Progenitor cell of endocrine pancreas (in vitro differentiated cells): Measurements from ENCODE around the gene BLOC1S3. TPM values are rescaled to one million over a fixed set of nuclear protein-coding genes. Genes with fewer than 3 reads are reported as not detected.

ENCODE experiments used
- DNase-seq: peaks from one replicate; pipeline ENCODE4 v3.0.0; 2021; ENCODE audit warnings: low spot score; ENCODE audit not compliant: unreplicated experiment
- H3K27ac Mint-ChIP-seq: 2 replicates; pipeline ENCODE4 v1.8.0; 2021; ENCODE audit warnings: mild to moderate bottlenecking, moderate library complexity, mixed read lengths
- H3K27me3 Mint-ChIP-seq: 2 replicates; pipeline ENCODE4 v1.8.0; 2021; ENCODE audit warnings: mixed read lengths
- H3K36me3 Mint-ChIP-seq: 2 replicates; pipeline ENCODE4 v1.8.0; 2022; ENCODE audit warnings: mixed read lengths; ENCODE audit not compliant: insufficient read depth
- H3K4me1 Mint-ChIP-seq: 2 replicates; pipeline ENCODE4 v1.8.0; 2021; ENCODE audit warnings: low read depth, mixed read lengths
- H3K4me3 Mint-ChIP-seq: 2 replicates; pipeline ENCODE4 v1.8.0; 2021; ENCODE audit warnings: low read depth, mild to moderate bottlenecking, moderate library complexity, mixed read lengths
- H3K9me3 Mint-ChIP-seq: 2 replicates; pipeline ENCODE4 v1.8.0; 2021; ENCODE audit warnings: low read depth, mixed read lengths
- total RNA-seq: library from RNA; stranded (reverse); gene quantifications from 2 replicates; pipeline ENCODE4 v1.2.1, GENCODE V29; 2021
- TF ChIP-seq, protein P1 (sequence below): fragments of 200-600 bp; sonication (generic); IDR thresholded peaks from one replicate; pipeline ENCODE4 v1.5.0; 2021; ENCODE audit warnings: antibody characterized with exemption, mild to moderate bottlenecking; ENCODE audit not compliant: unreplicated experiment

BLOC1S3 gene
- total RNA-seq, 1 donor from 2014 or later = 8.7 TPM

DNA sequence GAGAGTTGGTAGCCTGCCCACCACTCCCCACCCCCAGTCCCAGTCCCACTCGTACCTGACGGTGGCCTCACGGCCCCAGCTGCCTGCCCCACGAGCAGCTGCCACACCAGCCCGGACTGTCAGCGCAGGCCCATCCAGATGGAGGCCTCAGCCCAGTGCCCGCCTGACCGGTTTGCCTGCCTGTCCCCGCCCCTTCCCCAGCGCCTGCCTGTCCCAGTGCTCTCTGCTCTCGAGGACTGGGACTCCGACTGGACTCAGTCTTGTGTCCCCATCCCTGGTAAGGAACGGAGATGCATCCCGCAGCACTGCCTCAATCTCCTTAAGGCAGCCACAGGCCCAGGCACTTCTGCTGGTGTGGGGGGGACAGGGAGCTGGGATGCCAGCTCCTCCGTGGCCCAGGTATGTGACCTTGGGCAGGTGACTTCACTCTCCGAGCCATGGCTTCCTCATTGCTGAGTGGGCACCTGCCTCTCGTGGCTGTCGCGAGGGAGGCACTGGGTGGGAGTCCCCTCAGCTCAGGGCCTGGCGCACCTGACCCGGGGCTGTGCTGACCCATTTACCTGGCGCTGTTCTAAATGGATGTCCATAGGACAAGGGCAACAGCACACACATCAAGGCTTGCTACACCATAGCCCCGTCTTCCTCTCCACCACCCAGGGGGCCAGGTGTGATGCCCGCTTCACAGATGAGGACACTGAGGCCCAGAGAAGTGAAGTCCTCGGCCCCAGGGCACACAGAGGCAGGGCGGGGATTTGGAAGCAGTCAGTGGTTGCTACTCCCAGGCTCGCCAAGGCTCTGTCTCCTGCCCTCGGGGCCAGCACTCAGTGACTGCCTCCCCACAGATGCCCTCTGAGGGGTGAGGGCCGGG lies 17.5 kb upstream of the BLOC1S3 start, which contains the start of gene NKPD1:
Gene NKPD1, minus strand, starts transcription at position 113 of the 868 bp plus-strand sequence. CDS start 832 bp downstream, outside the sequence.
- Mint-ChIP-seq H3K4me3 (no peak within 1 kb of the TSS), H3K9me3 (no peaks in the 10 kb centered on the region), H3K4me1 (peaks cover 9% of the 10 kb centered on the region), H3K27me3 (peaks cover 24% of the 10 kb centered on the region), H3K27ac (peak within 1 kb of the TSS; percentile 57), H3K36me3 (no peaks in the 10 kb centered on the region)
- DNase-seq = peak; percentile 44
- TF ChIP-seq, protein P1, sequence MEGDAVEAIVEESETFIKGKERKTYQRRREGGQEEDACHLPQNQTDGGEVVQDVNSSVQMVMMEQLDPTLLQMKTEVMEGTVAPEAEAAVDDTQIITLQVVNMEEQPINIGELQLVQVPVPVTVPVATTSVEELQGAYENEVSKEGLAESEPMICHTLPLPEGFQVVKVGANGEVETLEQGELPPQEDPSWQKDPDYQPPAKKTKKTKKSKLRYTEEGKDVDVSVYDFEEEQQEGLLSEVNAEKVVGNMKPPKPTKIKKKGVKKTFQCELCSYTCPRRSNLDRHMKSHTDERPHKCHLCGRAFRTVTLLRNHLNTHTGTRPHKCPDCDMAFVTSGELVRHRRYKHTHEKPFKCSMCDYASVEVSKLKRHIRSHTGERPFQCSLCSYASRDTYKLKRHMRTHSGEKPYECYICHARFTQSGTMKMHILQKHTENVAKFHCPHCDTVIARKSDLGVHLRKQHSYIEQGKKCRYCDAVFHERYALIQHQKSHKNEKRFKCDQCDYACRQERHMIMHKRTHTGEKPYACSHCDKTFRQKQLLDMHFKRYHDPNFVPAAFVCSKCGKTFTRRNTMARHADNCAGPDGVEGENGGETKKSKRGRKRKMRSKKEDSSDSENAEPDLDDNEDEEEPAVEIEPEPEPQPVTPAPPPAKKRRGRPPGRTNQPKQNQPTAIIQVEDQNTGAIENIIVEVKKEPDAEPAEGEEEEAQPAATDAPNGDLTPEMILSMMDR = no peak

DNA sequence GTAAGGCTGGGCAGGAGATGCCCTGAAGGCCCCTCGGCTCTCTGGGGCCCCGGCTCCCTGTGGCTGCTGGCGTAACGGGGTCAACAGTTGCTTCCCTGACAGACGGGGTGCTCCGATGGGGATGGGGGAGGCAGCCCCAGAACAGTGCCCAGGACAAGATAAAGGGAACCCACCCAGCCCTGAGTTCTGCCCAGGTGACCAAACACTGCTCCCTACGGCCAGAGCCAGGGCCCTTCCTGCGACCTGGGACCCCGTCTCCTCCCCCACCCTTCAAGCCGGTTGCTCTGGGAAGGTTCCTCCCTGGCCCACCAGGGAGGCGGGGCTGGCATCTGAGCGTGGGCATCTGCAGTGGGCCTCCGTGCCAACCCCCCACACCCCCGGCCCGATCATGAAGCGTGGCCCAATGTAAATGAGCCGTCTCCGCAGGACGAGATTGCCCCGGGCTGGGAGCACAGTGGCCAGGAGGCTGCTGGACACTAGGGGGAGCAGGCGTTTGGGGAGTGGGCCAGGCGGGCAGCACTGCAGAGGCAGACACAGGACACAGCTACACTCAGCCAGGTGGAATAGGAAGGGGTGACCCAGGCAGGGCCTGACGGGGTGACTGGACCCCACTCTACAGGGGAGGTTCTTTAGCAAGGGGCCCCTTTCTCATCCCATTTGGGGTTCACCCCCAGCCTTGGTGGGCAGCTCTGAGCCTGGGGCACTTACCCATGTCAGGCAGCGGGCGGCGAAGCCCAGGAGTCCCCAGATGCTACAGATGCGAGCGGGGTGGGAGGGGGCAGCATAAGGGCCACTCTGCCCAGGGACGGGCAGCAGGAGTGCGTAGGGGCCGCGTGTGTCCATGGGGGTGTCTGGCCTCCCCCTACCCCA lies 16.6 kb upstream of the BLOC1S3 start:
- H3K27me3 Mint-ChIP-seq = peaks cover 19% of the 10 kb centered on the region

DNA sequence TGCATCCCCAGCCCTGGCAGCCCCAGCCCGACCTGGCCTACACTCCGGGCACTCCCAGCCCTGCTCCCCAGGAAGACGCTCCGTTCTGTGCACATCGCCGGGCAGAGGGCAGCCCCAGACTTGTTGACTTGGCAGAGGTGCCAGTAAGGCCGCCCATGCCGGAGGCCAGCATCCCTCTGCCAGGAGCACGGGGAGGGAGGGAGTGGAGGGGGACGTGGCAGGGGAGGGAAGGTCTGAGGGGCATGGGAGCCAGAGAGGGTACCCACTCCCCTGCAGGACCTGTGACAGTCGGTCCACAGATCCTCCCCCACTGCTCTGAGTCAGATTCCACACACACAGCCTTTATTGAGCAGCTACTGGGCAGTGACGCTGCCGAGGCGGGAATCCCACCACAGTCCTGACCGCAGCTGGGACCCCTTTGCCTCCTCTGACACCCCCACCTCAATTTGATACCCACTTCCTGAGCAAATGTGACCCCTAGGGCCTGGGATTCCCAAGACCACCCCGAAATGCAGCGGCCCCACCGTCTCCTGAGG lies 15.9 kb upstream of the BLOC1S3 start:
- H3K4me1 Mint-ChIP-seq = peaks cover 9% of the 10 kb centered on the region
- H3K9me3 Mint-ChIP-seq = no peaks in the 10 kb centered on the region
- DNase-seq = no peak
- H3K36me3 Mint-ChIP-seq = no peaks in the 10 kb centered on the region
- no peak overlapping the region for H3K27ac Mint-ChIP-seq
- no peak overlapping the region for H3K4me3 Mint-ChIP-seq
- H3K27me3 Mint-ChIP-seq = peaks cover 15% of the 10 kb centered on the region
- TF ChIP-seq, protein P1 = no peak

More for the DNA sequence above, 16.6 kb upstream of the BLOC1S3 start:
- Mint-ChIP-seq H3K36me3 (no peaks in the 10 kb centered on the region), H3K4me1 (peaks cover 9% of the 10 kb centered on the region), H3K4me3 (no peak overlapping the region), H3K27ac (no peak overlapping the region), H3K9me3 (no peaks in the 10 kb centered on the region)
- peak; percentile 62 for DNase-seq
- TF ChIP-seq, protein P1 = peak; percentile 77

DNA sequence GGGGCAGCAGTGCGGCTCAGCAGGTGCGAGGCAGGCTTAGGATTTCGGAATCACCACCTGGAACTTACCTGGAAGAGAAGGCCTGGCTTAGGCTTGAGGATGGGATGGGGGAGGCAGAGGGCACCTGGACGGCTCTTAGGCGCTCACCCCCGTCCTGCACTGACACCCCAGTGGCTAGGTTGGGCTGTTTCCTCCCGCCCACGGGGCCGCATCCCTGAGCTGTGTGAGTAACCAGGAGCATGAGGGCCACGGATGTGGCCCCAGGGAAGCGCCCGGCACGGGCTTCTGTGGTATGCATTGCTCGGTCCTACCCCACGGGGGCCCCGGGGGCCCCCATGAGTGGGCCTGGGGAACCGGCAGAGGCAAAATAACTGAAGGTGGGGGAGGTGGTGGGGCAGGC lies 15.4 kb upstream of the BLOC1S3 start:
- Mint-ChIP-seq H3K4me3 (no peak overlapping the region), H3K4me1 (peaks cover 9% of the 10 kb centered on the region), H3K27ac (no peak overlapping the region), H3K9me3 (no peaks in the 10 kb centered on the region), H3K27me3 (peaks cover 11% of the 10 kb centered on the region), H3K36me3 (no peaks in the 10 kb centered on the region)
- TF ChIP-seq, protein P1 = no peak
- no peak for DNase-seq
